Regular cardiac myocyte (primary cell): ENCODE results near the gene FABP3. TPM values are rescaled to one million over a fixed set of nuclear protein-coding genes. Genes with fewer than 3 reads are reported as not detected.

Source experiments
- total RNA-seq: library from RNA; depleted of rRNA; stranded (reverse); fragments of >200 nt; gene quantifications from 2 replicates; pipeline ENCODE4 v1.2.3, GENCODE V29; 2014

FABP3 gene
- total RNA-seq, result 2.7 and 2.8 TPM in 2 replicates

DNA sequence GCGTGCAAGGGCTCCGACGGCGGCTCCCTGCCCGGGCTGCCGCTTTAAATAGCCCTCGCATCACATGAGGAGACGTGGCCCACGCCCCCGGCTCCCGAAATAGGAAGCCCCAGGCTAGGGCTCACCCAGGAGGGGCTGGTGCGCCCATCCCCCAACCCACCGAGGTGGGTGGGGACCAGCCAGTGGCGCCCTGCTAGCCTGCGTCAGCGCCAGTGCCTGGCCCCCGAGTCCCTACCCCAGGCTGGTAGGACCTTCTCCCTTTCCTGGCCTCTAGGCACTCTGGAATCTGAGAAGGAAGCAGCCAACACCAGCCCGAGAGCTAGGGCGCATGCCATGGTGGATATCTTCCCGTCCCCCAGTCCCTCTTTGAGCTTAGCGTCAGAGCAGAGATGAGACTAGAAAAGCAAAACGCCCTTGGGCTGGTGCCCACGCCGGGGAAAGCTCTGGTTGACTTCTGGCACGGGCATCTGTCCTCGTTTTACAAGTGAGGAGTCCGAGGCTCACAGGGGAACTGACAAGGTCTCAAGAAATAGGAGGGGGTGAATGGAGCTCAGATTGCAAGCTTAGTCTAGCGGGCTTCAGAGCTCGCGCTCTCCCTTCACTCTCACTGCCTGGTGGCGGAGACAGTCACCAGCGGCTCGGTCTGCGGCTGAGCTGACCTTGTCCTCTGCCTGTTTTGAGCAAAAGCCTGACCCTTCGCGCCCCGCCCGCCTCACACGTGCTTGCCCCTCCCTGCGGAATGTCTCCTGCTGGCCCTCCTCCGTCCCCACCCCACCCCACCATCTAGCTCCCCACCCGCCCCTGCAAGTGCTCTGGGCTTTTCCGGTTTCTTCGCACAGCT, at the start of gene FABP3:
Gene FABP3, minus strand, starts transcription at position 21 of the 841 bp plus-strand sequence. CDS start 62 bp downstream, outside the sequence.

GRCh38 chr1:31412732-31413404, 40.0 kb upstream of the FABP3 start, which contains the start of gene SERINC2:
Gene SERINC2 (plus strand): TSS chr1:31413213. CDS start chr1:31413266, 53 bp downstream.

Other genes starting within 250 kb of the FABP3 start
- gene NKAIN1, start 133.2 kb downstream of the FABP3 start, total RNA-seq, result under 0.01 TPM in 1 of 2 replicates, not detected in the other
- gene SNRNP40, start 76.3 kb downstream of the FABP3 start, total RNA-seq, result 75.5 and 160 TPM in 2 replicates
- 33.3 and 55.2 TPM in 2 replicates for gene ZCCHC17, start 76.0 kb downstream of the FABP3 start, total RNA-seq
- 1.4 and 3.6 TPM in 2 replicates for gene SERINC2, start 40.1 kb upstream of the FABP3 start, total RNA-seq
- gene TINAGL1, start 203.4 kb upstream of the FABP3 start, total RNA-seq, result 369 and 742 TPM in 2 replicates
- gene HCRTR1, start 244.6 kb upstream of the FABP3 start, total RNA-seq, result under 0.01 TPM in 1 of 2 replicates, not detected in the other